GM19452 (cell line): ENCODE data around the gene KRTAP1-5.
"Not testable (repeated sequence)": the region's sequence is repeated elsewhere in the genome, so short reads cannot be mapped to it uniquely, and the experiment has no call there.

ENCODE experiments used
- ATAC-seq: cut with Tn5 transposase; IDR thresholded peaks from one replicate; pipeline ENCODE4 v1.9.1; 2021; ENCODE audit not compliant: unreplicated experiment

KRTAP1-5 gene

DNA sequence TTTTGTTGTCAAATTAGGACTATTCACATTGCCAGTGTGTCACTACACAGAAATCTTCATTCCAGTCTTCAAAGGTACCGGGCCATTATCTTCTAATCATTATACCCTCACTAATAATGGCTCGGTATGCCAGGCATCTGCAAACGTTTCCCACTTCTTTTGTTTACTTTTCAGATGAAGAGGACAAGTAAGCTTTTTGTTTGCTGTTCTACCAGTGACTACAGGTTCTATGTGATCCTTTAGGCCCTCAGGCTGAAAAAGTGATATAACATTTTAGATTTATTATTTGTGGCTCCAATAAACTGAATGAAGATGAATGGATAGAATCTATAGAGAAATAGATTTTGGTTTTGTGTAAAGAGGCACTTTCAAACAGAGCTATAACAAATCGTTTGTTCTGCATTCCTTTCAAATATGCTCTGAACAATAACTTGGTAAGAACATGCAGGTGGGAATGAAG lies 17.7 kb downstream of the KRTAP1-5 start:
- no peak for ATAC-seq

DNA sequence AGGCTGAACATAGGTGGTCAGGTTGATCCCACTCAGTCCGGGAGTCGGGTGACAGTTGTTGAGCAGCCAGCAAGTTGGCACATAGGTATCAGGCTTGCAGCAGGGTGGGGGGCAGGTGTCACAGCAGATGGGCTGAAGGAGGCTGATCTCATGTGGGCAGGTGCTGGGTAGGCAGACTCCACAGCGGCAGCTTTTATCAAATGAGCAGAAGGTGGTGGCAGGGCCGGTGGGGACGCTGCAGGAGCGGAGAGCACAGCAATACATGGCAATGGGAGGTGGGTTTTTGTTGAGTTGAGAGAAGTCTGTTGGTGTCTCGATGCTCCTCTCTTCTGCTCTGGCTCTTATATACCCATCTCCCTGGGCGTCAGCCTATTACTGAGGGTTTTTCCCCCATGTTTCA lies 18.2 kb downstream of the KRTAP1-5 start, which contains the start of gene KRTAP3-1:
Gene KRTAP3-1, minus strand, starts transcription at position 318 of the 400 bp plus-strand sequence. Its CDS starts 54 bp downstream, at position 264.
- ATAC-seq = no peak

DNA sequence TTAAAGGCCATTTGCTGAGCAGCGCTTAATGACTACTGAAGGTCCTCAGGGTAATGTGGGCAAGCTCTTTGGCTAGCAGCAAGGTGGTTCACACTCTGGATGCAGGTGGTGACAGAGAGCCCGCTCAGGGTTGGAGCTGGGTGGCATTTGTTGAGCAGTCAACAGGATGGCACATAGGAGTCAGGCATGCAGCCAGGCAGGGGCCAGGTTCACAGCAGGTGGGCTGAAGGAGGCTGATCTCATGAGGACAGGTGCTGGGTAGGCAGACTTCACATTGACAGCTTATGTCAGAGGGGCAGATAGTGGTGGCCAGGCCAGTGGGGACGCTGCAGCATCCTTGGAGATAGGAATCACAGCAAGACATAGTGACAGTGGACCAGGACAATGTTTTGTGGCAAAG lies 22.6 kb downstream of the KRTAP1-5 start:
- no peak for ATAC-seq

DNA sequence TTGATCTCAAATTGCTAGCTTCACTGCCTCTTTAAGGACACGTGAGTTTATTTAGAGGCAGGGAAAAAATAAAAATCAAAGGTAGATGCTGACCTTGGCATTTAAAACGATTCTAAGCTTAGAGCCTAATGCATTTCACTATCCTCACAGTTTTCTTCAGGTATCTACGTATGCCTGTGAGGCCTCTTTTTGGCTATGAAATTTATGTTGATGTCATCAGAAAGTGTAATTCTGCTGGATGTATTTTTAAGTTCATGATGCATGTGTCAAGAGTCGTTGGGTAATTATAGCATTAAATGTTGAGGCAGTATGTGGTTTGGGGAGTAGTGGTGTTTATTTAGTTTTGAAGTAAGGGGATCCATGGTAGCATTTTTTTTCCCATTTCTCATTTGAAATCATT lies 23.1 kb downstream of the KRTAP1-5 start:
- no peak for ATAC-seq

DNA sequence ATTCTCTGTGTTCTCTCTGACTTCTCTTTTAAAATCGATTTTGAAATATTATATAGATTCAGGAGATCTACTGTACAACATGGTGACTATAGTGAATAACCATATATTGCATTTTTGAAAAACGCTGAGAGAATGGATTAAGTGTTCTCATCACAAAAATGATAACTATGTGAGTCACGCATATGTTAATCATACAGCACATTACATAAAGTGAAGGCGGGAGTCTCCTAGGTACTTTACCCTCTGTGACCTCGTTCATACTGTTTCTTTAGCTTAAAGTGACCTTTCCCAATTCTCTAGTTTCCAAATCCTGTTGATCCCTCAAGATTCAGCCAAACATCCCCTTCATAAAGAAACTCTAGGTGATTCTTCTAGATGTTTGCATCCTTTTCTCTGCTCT lies 24.2 kb downstream of the KRTAP1-5 start:
- no peak for ATAC-seq

DNA sequence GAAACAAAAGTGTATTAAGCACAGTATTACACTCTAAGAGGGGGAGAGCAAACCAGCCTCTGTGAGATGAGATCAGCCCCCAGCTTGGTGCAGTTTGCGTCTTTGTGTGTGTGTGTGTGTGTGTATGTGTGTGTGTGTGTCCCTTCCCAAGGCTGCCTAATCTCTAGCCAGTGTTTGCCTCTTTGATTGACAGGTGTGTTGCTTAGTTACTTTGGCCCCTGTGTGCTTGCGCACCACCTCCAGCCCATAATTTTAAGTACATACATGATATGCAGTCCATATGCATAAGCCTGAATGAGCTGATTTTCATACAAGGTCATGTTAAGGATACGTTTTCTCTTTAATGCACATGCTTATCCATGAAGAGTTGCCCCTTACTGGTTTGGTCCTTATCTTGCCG lies 25.2 kb downstream of the KRTAP1-5 start:
- no peak for ATAC-seq

DNA sequence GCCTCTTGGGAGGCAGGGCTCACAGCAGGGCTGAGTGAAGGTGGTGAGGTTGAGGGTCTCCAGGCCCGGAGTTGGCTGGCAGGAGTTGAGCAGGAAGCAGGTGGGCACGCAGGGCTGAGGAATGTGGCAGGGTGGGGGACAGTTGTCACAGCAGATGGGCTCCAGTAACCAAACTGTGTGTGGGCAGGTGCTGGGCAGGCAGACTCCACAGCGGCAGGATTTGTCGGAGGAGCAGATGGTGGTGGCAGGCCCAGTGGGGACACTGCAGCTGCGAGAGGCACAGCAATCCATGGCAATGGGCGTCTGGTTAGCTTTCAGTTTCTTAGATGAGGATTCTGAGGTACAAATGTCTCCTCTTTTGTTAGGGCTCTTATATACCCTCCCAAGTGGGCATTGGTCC lies 27.4 kb downstream of the KRTAP1-5 start, which contains the start of gene KRTAP3-2:
Gene KRTAP3-2, minus strand, starts transcription at position 344 of the 400 bp plus-strand sequence. Its CDS starts 53 bp downstream, at position 291.
- not testable (repeated sequence) for ATAC-seq

DNA sequence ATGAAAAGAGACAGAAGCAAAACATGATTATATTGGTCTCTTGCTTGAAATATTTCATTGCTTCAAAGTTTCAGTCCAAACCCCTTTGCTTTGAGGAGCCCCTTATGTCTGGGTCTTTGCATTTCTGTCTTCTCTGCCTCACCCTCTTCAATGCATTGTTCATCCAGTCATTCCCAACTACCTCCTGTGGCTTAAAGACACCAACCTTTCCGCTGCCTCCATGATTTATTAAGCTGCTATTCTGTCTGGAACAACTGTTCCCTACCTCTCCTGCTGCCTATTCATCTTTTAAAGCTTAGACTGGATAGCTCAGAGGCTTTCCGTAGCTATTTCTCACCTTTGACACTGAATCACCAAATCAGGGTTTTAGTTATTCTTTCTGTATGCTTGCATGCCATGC lies 29.6 kb downstream of the KRTAP1-5 start:
- ATAC-seq = no peak

DNA sequence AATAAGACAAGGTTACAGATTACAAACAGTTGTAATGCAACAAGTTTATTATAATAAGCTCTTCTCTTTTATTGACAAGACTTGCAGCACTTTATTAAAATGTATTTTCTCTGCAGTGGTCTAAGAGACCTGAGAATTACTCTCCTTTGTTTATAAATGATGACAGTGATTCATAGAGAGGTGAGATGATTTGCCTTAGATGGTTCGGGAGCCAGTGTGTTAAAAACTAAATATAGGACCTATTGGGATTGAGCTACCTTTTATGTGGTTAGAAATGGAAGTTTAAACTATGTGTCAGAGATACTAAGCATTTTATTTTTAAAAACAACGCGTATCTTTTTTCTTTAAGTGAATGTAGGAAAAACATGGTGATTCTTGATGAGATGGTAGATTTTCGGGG lies 30.2 kb downstream of the KRTAP1-5 start:
- no peak for ATAC-seq

DNA sequence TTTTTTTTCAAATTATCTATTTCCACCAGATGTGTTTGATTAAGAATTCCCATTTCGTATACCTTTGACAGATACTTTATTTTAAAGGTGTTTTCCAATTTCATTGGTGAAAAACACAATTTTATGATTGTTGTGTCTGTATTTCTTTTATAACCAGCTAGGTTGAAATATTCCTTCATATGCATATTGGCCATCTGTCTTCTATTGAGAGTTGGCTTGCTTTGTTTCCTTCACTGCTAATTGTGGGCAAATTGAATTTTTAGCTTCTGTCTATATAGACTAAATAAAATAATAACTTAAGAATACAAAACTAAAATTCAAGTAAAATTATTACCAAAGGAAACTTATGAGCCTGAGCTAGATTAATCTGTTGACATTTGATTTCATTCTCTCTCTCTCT lies 31.9 kb downstream of the KRTAP1-5 start:
- ATAC-seq = no peak

DNA sequence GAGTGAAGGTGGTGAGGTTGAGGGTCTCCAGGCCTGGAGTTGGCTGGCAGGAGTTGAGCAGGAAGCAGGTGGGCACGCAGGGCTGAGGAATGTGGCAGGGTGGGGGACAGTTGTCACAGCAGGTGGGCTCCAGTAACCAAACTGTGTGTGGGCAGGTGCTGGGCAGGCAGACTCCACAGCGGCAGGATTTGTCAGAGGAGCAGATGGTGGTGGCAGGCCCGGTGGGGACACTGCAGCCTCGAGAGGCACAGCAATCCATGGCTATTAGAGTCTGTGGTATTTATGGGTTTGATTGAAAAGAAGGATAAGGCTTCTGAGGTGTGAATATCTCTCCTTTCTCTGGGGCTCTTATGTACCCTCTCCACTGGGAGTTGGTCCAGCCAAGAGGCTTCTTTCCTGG lies 33.2 kb downstream of the KRTAP1-5 start, which contains the start of gene KRTAP3-3:
Gene KRTAP3-3, minus strand, starts transcription at position 326 of the 400 bp plus-strand sequence. Its CDS starts 67 bp downstream, at position 259.
- ATAC-seq = no peak

DNA sequence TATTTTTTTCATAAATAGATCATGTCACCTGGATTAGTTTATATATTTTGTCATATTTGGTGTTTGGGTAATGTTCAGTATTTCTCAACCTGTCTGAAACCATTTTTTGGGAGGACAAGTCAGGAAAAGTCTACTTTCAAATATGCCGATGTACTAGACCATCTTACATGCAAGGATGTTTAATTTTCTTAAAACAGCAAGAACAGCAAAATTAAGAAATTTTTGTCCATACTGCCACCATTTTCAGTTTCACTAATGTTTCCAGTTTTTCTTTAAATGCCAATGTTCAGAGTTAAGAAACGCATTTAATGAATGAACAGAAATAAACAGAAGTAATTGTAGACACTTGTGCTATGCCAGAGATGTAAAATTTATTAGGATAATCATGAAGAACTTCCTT lies 33.9 kb downstream of the KRTAP1-5 start:
- ATAC-seq = no peak

DNA sequence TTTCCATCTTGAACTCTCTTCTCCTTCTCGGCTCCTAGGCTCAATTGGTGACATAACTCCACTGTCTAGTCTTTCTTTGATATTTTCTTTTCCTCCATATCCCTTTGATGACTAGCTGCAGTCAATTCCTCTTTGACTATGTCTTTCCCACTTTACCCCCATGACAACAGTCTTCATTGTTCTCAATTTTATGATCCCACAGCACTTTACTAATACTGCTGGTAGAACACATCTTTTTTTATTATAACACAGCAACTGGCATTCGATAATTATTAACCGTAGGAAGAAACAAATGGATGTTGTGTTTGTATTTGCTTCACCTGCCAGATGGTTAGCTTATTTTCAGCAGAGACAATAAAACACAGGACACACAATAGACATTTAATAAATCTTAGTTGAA lies 34.3 kb downstream of the KRTAP1-5 start:
- ATAC-seq = no peak

DNA sequence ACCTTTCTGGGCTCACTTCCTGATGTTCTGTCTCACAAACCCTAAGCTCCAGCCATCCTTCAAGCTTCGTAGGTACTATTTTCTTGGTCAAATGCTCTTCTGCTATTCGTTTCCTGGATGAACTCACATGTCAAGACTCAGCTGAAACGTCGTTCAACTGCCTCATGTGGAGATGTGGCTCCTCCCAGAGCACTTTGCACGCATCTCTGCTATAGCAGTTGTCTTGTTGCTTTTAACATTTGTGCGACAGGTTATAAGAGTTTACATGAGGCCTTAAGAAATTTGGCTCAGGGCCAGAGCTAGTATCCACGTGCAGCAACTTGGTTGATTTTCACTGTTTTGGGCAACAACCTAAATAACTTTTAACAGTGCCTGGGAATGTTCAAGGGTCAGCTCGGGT lies 40.1 kb downstream of the KRTAP1-5 start:
- no peak for ATAC-seq

DNA sequence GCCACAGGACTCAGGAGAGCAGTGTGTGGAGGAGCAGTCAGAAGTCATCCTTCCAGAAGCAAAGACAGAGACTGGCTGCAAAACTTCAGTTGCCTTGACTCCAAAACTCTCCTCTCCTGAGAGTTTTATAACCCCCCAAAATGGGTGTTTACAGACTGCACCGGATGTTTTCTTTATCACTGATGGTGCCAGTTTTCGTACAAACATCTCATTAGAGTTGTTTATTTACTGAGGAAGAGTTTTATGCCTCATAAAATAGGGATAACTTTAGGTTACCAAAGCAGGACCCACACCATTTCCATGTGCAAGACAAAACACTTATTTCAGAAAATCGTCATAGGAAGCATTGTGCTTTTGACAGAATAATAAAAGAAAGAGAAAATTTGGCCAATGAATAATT lies 42.8 kb downstream of the KRTAP1-5 start, which contains the start of gene KRT40:
Gene KRT40, minus strand, starts transcription at position 101 of the 400 bp plus-strand sequence. Its CDS starts 53 bp downstream, at position 48.
- no peak for ATAC-seq

DNA sequence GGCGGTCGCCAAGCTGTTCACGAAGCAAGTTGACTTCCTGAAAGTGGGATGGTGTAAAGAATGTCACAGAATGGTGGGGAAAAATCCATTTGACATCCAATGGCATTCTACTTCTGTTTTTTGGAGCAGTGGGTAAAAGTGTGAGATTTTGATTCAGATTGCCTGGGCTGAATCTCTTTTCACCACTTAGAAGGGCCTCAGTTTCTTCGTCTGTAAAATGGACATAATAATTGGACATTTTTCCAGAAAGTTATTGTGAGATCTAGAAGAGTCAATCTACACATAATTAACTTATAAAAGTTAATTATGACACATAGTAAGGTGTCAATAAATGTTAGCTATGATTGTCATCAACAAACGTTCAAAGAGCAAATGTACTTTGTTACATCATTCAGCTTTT lies 45.9 kb downstream of the KRTAP1-5 start:
- no peak for ATAC-seq

DNA sequence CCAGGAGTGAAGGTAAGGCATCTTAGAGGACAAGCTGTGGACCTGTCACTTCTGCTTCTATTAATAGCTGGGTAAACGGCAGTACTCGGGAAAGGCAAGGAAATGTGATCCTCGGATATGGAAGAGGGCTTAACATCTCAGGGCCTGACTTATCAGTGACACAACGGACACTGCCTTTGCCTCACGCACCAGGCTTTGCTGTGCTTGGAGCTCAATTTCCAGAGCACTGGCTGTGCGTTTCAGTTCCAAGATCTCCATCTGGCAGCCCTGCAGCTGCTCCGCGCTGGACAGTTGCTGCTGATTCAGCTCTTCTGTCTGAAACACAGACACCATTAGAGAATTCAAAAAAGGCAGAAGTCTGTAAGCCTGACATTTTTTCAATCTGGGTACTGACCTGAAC lies 46.4 kb downstream of the KRTAP1-5 start:
- ATAC-seq = no peak

DNA sequence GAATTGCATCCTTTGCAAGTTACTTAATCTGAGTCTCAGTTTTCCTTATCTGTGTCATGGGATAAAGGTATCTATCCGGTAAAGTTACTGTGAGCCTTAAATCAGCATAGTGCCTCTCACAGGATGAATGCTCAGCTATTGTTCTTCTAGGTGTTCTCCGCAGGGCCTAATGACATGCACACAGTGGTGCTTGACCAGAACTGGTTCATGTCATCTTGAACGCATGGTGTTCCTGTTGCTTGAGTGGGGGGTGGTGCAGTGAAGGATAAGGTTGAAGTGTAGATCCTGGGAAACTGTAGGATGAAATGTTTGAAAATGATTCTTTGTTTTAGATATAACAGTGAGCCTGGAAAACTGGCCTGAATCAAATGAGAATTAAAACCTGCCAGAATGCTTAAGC lies 46.9 kb downstream of the KRTAP1-5 start:
- ATAC-seq = no peak

DNA sequence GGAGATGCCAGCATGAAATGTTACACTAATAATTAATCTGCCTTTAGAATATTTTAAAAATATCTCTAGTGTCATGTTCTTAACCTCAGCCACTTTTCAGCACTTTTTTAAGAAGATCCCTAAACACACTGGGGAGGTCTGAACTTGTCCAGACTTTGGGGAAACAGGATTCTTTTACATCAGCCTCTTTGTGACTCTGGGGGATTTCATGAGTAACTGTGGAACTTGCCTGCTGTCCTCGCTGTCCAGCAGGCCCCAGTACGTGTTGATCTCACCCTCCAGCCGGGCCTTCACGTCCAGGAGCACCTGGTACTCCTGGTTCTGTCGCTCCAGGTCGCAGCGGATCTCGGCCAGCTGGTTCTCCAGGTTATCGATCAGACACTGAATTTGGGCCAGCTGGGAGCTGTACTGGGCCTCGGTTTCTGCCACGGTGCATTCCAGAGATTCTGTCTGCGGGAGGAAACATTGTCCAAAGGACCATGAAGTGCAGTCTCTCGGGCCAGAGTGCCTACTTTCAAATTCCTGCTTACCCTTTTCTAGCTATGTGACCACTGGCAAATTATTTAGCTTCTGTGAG lies 48.3 kb downstream of the KRTAP1-5 start:
- ATAC-seq = no peak
